ENCODE data around the gene CYS1.

Gene CYS1

DNA sequence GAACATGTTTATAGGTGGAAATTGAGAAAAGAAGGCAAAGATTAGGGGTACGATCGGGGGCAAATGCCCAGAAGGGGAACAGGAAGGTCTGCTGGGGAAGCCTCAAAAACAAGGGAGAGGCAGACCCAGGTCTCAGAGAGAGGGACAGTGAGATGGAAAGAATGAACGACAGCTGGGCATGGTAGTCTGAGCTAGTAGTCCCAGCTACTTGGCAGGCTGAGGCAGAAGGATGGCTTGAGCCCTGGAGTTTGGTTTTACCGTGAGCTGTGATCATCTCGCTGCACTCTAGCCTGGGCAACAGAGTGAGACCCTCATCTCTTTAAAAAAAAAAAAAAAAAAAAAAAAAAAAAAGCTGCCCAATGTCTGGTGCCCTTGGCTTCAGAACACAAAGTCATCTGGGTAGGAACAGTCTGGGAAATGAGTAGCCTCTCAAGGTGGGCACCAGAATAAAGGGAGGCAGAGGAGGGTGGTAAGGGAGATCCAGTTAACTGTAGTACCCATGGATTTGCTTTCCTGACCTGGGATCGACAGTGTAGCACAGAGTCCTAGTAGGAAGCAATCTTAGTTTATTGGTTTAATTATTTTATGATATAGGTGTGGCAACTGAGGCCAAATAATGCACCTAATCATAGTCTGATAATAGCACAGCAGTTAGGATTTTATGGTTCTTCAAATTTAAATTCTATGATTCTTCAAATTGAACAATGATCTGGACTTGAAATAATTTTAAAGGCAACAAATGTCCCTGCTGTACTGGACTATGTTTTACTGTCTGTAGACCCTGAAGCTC lies 45.8 kb upstream of the CYS1 start:
- DNase-seq (ENCODE audit: low spot score), result no peak

DNA sequence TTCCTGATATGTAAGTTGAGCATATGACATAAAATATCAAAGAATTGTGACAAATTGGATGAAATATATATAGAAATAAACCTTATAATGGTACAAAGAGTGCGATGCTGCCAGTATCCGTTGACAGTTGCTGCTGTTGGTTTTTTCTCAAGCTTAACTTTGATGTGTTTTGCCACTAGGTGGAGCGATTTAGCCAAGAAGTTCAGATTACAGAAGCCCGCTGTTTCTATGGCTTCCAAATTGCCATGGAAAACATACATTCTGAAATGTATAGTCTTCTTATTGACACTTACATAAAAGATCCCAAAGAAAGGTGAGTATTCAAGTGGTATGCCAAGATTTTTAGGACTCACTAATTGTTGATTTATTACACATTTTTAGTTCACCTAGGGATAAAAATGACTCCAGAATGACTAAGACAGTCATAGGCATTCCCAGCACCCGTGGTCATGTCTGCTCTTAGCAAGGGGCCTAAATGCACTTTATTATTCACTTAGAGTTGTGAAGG lies 44.4 kb upstream of the CYS1 start:
- H3K27me3 ChIP-seq (ENCODE audit: insufficient read depth, poor library complexity, severe bottlenecking), result no peaks in the 10 kb centered on the region
- H3K36me3 ChIP-seq (ENCODE audit: low read depth), result peaks cover 69% of the 10 kb centered on the region
- peaks cover 19% of the 10 kb centered on the region for H3K4me1 ChIP-seq (ENCODE audit: insufficient read depth, poor library complexity, severe bottlenecking)

More for the DNA sequence above, 45.8 kb upstream of the CYS1 start:
- Histone ChIP-seq H3K9me3 (ENCODE audit: severe bottlenecking) (no peaks in the 10 kb centered on the region), H3K27me3 (ENCODE audit: insufficient read depth, poor library complexity, severe bottlenecking) (no peaks in the 10 kb centered on the region), H3K4me1 (ENCODE audit: insufficient read depth, poor library complexity, severe bottlenecking) (peaks cover 15% of the 10 kb centered on the region), H3K27ac (ENCODE audit: poor library complexity, severe bottlenecking) (peak overlapping the region; percentile 90), H3K4me3 (ENCODE audit: severe bottlenecking) (no peak overlapping the region), H3K36me3 (ENCODE audit: low read depth) (peaks cover 83% of the 10 kb centered on the region)
- TF ChIP-seq, protein P1, sequence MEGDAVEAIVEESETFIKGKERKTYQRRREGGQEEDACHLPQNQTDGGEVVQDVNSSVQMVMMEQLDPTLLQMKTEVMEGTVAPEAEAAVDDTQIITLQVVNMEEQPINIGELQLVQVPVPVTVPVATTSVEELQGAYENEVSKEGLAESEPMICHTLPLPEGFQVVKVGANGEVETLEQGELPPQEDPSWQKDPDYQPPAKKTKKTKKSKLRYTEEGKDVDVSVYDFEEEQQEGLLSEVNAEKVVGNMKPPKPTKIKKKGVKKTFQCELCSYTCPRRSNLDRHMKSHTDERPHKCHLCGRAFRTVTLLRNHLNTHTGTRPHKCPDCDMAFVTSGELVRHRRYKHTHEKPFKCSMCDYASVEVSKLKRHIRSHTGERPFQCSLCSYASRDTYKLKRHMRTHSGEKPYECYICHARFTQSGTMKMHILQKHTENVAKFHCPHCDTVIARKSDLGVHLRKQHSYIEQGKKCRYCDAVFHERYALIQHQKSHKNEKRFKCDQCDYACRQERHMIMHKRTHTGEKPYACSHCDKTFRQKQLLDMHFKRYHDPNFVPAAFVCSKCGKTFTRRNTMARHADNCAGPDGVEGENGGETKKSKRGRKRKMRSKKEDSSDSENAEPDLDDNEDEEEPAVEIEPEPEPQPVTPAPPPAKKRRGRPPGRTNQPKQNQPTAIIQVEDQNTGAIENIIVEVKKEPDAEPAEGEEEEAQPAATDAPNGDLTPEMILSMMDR (IDR thresholded peaks at IDR 0.05; ENCODE audit: poor library complexity, severe bottlenecking), result no peak
- no peak for ATAC-seq (ENCODE audit: low read depth)

DNA sequence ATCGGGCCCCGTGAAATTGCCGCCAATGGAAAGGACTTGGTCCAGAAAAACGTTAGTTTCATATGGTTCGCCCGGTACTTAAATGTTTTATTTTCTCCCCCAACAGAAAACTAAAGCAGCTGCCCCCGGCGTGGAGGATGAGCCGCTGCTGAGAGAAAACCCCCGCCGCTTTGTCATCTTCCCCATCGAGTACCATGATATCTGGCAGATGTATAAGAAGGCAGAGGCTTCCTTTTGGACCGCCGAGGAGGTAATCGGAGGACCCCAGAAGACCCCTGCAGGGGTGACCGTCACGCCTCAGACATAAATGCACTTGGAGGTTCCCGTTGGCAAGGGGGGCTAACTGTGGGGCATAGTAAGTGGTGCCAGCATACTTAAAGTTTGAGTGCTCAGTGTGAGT lies 43.1 kb upstream of the CYS1 start:
- peak overlapping the region; percentile 90 for H3K27ac ChIP-seq (ENCODE audit: poor library complexity, severe bottlenecking)
- H3K27me3 ChIP-seq (ENCODE audit: insufficient read depth, poor library complexity, severe bottlenecking), result no peaks in the 10 kb centered on the region
- TF ChIP-seq, protein P1 (IDR thresholded peaks at IDR 0.05; ENCODE audit: poor library complexity, severe bottlenecking), result no peak
- DNase-seq (ENCODE audit: low spot score) (no peak), ATAC-seq (ENCODE audit: low read depth) (no peak)
- peaks cover 20% of the 10 kb centered on the region for H3K4me1 ChIP-seq (ENCODE audit: insufficient read depth, poor library complexity, severe bottlenecking)
- no peaks in the 10 kb centered on the region for H3K9me3 ChIP-seq (ENCODE audit: severe bottlenecking)
- H3K36me3 ChIP-seq (ENCODE audit: low read depth), result peaks cover 56% of the 10 kb centered on the region
- peak overlapping the region; percentile 55 for H3K4me3 ChIP-seq (ENCODE audit: severe bottlenecking)

More for the DNA sequence above, 44.4 kb upstream of the CYS1 start:
- peak overlapping the region; percentile 55 for H3K4me3 ChIP-seq (ENCODE audit: severe bottlenecking)
- peak overlapping the region; percentile 90 for H3K27ac ChIP-seq (ENCODE audit: poor library complexity, severe bottlenecking)
- H3K9me3 ChIP-seq (ENCODE audit: severe bottlenecking), result no peaks in the 10 kb centered on the region
- TF ChIP-seq, protein P1 (IDR thresholded peaks at IDR 0.05; ENCODE audit: poor library complexity, severe bottlenecking), result peak; percentile 86
- DNase-seq (ENCODE audit: low spot score) (no peak), ATAC-seq (ENCODE audit: low read depth) (no peak)

DNA sequence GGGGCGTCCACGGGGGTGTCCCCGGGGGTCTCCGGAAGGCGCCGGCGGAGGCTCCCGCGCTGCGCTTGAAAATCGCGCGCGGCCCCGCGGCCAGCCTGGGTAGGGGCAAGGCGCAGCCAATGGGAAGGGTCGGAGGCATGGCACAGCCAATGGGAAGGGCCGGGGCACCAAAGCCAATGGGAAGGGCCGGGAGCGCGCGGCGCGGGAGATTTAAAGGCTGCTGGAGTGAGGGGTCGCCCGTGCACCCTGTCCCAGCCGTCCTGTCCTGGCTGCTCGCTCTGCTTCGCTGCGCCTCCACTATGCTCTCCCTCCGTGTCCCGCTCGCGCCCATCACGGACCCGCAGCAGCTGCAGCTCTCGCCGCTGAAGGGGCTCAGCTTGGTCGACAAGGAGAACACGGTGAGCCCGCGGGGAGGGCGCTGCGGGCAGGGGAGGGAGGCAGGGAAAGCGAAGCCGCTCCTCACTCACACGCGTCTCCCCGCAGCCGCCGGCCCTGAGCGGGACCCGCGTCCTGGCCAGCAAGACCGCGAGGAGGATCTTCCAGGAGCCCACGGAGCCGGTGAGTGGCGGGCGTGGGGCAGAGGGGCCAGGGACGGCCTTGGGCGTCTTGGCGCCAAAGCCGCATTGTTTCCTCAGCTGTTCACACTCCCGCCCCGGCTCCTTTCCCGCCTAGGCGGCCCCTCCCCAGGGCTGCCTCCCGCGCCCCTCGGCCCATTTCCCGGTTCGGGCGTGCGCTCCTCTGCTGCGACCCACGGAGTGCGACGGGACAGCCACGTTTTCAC lies 42.5 kb upstream of the CYS1 start, which contains the start of gene RRM2:
Gene RRM2 (plus strand): TSS at position 240 of the 781 bp plus-strand sequence. CDS start 60 bp downstream, at position 300.
- peak; percentile 79 for ATAC-seq (ENCODE audit: low read depth)

More for the DNA sequence above, 42.5 kb upstream of the CYS1 start, which contains the start of gene RRM2:
- peaks cover 50% of the 10 kb centered on the region for H3K36me3 ChIP-seq (ENCODE audit: low read depth)
- H3K4me3 ChIP-seq (ENCODE audit: severe bottlenecking), result peak within 1 kb of the TSS; percentile 55
- peaks cover 20% of the 10 kb centered on the region for H3K4me1 ChIP-seq (ENCODE audit: insufficient read depth, poor library complexity, severe bottlenecking)
- H3K9me3 ChIP-seq (ENCODE audit: severe bottlenecking), result no peaks in the 10 kb centered on the region
- peak within 1 kb of the TSS; percentile 90 for H3K27ac ChIP-seq (ENCODE audit: poor library complexity, severe bottlenecking)
- H3K27me3 ChIP-seq (ENCODE audit: insufficient read depth, poor library complexity, severe bottlenecking), result no peaks in the 10 kb centered on the region
- DNase-seq (ENCODE audit: low spot score), result peak; percentile 98
- TF ChIP-seq, protein P1 (IDR thresholded peaks at IDR 0.05; ENCODE audit: poor library complexity, severe bottlenecking), result no peak
